Testis (tissue), 2 donors: ENCODE data around the gene RGS3.

Source experiments
- CTCF ChIP-seq, 3 experiments: fragments of 450-650 bp in 2 of 3; fragments of 200-600 bp in 1 of 3; sonication (generic) in 1 of 3; IDR thresholded peaks; one replicate each; pipeline ENCODE4 v1.5.1; 2016 to 2019; ENCODE audit warnings: antibody characterized with exemption in 3 of 3, mild to moderate bottlenecking in 2 of 3, moderate library complexity in 1 of 3
- POLR2A ChIP-seq: fragments of 450-650 bp; IDR thresholded peaks from one replicate; pipeline ENCODE4 v1.6.1; 2017; ENCODE audit warnings: antibody characterized with exemption, mild to moderate bottlenecking, moderate library complexity

GRCh38 chr9:113468716-113469448, 5.4 kb downstream of the RGS3 start:
- TF ChIP-seq CTCF (IDR thresholded peaks at IDR 0.05) (no peak), POLR2A (no peak)
